ENCODE data around the gene SORCS1.

GRCh38 chr10:106874604-106874889 lies 290.0 kb downstream of the SORCS1 start:
- TF ChIP-seq EZH2 (IDR thresholded peaks at IDR 0.05; ENCODE audit: borderline replicate concordance, insufficient read depth, low read depth, low read length, poor library complexity, severe bottlenecking) (no peak), CTCF (IDR thresholded peaks at IDR 0.05) (no peak)
